K562 (cell line): ENCODE measurements around the gene ARHGAP4. TPM values are rescaled to one million over a fixed set of nuclear protein-coding genes. Genes with fewer than 3 reads are reported as not detected.

Experiments
- BMI1 ChIP-seq: fragments of 150-350 bp; IDR thresholded peaks from 2 replicates; pipeline ENCODE4 v1.6.1; 2014; ENCODE audit warnings: low read length
- DDX20 ChIP-seq: fragments of 450-650 bp; IDR thresholded peaks from 2 replicates; pipeline ENCODE4 v1.6.1; 2016; ENCODE audit warnings: missing genetic modification characterization, low read depth, mild to moderate bottlenecking, missing compliant biosample characterization, moderate library complexity
- GABPA ChIP-seq: fragments of 200-800 bp; sonication (Bioruptor generic); conservative IDR thresholded peaks from 2 replicates; pipeline ENCODE4 v1.6.1; 2016; ENCODE audit warnings: low read depth, missing genetic modification characterization, missing compliant biosample characterization
- XRCC4 ChIP-seq: IDR thresholded peaks from one replicate; pipeline ENCODE4 v1.6.1; 2011; ENCODE audit not compliant: insufficient read depth, insufficient read length; ENCODE audit errors: extremely low read depth
- ZNF197 ChIP-seq: fragments of 200-800 bp; sonication (Bioruptor generic); IDR thresholded peaks from 2 replicates; pipeline ENCODE4 v1.6.1; 2016; ENCODE audit warnings: low read depth, missing genetic modification characterization, missing compliant biosample characterization
- polyA plus RNA-seq, 8 experiments: library from polyadenylated mRNA; depleted of rRNA in 4 of 8; stranded (reverse) in 5 of 8; unstranded in 3 of 8; fragments of >200 nt; fragmentation: Nextera tagmentation in 2 of 8; fragmentation: Illumina TruSeq in 1 of 8; extraction: Ambion mirVana in 2 of 8; extraction: Trizol in 1 of 8; gene quantifications; 2 replicates each; pipeline versions ENCODE4 v1.2.1 to v1.2.3, GENCODE V29; 2011 to 2014; ENCODE audit warnings: inconsistent platforms in 1 of 8, missing spikeins in 1 of 8
- total RNA-seq, 7 experiments: library from RNA; depleted of rRNA in 6 of 7; stranded (reverse); fragments of >200 nt in 6 of 7; fragmentation: Illumina TruSeq in 2 of 7; extraction: Trizol in 2 of 7; gene quantifications; 2 replicates each; pipeline versions ENCODE4 v1.2.1 to v1.2.3, GENCODE V29; 2011 to 2021; ENCODE audit warnings: low replicate concordance in 1 of 7
- TF ChIP-seq, protein P1 (sequence below), 2 experiments: fragments of 450-650 bp in 1 of 2; IDR thresholded peaks; 2 replicates each; pipeline ENCODE4 v1.6.1; 2011 to 2017; ENCODE audit warnings: low read depth in 2 of 2, antibody characterized with exemption in 1 of 2, borderline replicate concordance in 1 of 2, low read length in 1 of 2, mild to moderate bottlenecking in 1 of 2, mixed read lengths in 1 of 2; ENCODE audit not compliant: control insufficient read depth in 1 of 2
- TF ChIP-seq, protein P2 (sequence below): sonication (generic); formaldehyde crosslinking; IDR thresholded peaks from 2 replicates; pipeline ENCODE4 v1.5.0; 2020; ENCODE audit warnings: missing genetic modification reagents

Gene ARHGAP4
- total and polyA plus RNA-seq, 9 of the 15 experiments (the other 6 are each of a cell fraction or from before 2014, with no cell fraction given), result 0.30 to 81.8 (median 13.5) TPM

DNA sequence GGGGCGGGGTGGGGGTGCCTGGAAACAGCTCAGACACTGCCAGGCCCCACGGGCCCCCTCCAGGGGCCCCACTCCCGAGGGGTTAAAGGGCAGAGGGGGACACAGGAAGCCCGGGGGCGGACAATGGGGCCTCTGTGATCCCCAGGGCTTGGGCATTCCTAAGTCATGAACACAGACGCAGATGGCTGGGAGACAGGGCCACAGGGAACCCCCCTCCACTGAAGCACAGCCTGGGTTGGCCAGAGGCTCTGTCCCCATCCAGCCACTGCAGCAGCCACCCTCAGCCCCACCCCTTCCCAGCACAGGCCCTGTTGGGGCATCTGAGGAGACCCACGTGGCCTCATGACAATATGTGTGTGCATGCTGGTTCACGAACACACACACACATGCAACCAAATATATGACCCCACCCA, 44.0 kb downstream of the ARHGAP4 start (continued):
- TF ChIP-seq GABPA (tag) (no peak), ZNF197 (CRISPR knock-in tag) (no peak), XRCC4 (no peak), BMI1 (no peak), DDX20 (no peak)
- TF ChIP-seq, protein P1, sequence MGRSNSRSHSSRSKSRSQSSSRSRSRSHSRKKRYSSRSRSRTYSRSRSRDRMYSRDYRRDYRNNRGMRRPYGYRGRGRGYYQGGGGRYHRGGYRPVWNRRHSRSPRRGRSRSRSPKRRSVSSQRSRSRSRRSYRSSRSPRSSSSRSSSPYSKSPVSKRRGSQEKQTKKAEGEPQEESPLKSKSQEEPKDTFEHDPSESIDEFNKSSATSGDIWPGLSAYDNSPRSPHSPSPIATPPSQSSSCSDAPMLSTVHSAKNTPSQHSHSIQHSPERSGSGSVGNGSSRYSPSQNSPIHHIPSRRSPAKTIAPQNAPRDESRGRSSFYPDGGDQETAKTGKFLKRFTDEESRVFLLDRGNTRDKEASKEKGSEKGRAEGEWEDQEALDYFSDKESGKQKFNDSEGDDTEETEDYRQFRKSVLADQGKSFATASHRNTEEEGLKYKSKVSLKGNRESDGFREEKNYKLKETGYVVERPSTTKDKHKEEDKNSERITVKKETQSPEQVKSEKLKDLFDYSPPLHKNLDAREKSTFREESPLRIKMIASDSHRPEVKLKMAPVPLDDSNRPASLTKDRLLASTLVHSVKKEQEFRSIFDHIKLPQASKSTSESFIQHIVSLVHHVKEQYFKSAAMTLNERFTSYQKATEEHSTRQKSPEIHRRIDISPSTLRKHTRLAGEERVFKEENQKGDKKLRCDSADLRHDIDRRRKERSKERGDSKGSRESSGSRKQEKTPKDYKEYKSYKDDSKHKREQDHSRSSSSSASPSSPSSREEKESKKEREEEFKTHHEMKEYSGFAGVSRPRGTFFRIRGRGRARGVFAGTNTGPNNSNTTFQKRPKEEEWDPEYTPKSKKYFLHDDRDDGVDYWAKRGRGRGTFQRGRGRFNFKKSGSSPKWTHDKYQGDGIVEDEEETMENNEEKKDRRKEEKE (IDR thresholded peaks at IDR 0.05; ENCODE audit: borderline replicate concordance in 1 of 2, control insufficient read depth in 1 of 2, low read depth in 2 of 2, low read length in 1 of 2), result no peak
- TF ChIP-seq, protein P2, sequence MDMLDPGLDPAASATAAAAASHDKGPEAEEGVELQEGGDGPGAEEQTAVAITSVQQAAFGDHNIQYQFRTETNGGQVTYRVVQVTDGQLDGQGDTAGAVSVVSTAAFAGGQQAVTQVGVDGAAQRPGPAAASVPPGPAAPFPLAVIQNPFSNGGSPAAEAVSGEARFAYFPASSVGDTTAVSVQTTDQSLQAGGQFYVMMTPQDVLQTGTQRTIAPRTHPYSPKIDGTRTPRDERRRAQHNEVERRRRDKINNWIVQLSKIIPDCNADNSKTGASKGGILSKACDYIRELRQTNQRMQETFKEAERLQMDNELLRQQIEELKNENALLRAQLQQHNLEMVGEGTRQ, result no peak
